Measurements from ENCODE around the gene GNB1L. TPM values are rescaled to one million over a fixed set of nuclear protein-coding genes. Genes with fewer than 3 reads are reported as not detected.
A peak's percentile ranks its signal among the peaks of the same experiment; 100 is the strongest.

The GNB1L gene
- polyA plus RNA-seq, 1 experiment, result 3.6 TPM

DNA sequence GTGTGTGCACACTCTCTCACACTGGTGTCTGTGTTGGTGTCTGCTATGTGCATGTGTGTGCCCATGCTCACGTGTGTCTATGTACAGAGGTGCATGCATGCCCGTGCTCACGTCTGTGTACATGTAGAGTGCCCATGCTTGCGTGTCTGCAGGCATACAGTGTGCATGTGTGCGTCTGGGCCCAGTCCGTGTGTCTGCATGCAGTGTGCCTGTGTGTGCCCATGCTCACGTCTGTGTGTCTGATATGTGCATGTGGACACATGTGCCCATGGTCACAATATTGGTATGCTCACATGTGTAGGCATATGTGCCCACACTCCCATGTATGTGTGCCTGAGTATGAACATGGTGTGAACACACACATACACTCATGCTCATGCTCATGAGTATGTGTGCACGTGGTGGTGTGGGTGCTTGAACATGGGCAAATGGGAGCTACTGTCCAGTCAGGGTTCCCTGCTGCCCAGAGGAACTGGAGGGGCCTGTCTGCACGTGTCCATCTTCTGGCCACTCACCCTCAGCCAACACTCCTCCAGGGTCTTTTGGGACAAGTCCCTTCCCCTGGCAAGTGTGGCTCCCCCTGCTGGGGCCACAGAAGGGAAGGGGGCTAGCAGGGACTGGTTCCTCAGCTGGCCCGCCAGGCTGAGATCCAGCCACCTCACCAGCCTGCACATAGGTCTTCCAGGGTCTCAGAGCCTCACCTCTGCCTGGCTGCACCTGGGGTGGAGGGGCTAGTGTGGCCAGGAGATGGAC, 101.4 kb downstream of the GNB1L start:
- 0 out of 2 replicates have a peak, but pooled peaks have one; percentile 4 for TF ChIP-seq CTCF (IDR thresholded peaks at IDR 0.05; ENCODE audit: insufficient read depth, low read depth, low read length)
- ChIA-PET POLR2A (no interaction called here), CTCF (interaction anchor here (0.8 to 2.8 kb wide), 3 partner anchors 17 to 45 kb away, joined by 3 to 9 read pairs (median 3); no protein-coding TSS in a partner anchor)
- Histone ChIP-seq H3K27me3 (ENCODE audit: control insufficient read depth, insufficient read depth, low read length) (peaks cover 37% of the 10 kb centered on the region), H3K36me3 (ENCODE audit: control insufficient read depth, insufficient read depth, low read length) (no peaks in the 10 kb centered on the region), H3K4me3 (ENCODE audit: low read depth, low read length) (no peak overlapping the region)
- no peak for DNase-seq (ENCODE audit: low read depth)

DNA sequence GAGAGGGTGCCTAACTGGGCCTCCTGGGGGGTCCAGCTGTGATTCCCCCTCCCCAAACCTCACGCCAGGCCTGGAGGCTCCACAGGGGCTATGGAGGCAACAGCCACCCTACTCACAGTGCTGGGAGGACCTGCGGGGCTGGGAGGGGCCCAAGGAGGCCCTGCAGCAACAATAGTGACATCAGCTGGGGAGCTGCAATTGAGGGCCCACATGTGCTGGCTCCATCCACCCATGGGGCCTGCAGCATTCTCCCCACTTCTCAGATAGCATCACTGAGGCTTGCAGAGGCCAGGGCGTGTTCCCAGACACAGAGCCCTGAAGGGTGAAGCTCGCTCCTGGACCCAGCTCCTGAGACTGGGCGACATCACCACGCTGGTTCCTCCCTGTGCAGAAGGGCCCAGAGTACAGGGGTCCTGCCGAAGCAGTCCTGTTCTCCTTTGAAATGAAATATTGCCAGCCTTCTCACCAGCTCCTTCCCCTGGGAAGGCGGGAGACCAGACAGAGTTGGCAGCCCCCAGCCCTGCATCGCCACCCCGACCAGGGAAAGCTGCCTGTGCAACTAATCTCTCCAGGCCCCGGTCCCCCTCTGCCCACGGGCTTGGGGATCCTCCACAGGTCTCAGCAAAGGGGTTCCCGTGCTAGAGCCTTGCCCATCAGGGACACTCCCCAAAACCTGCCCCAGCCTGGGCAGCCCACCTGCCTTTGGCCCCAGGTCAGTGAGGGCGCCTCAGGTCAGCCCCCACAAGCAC, 103.0 kb downstream of the GNB1L start:
- H3K27me3 ChIP-seq (ENCODE audit: control insufficient read depth, insufficient read depth, low read length), result peaks cover 28% of the 10 kb centered on the region
- TF ChIP-seq CTCF (IDR thresholded peaks at IDR 0.05; ENCODE audit: insufficient read depth, low read depth, low read length), result no peak
- H3K4me3 ChIP-seq (ENCODE audit: low read depth, low read length), result no peak overlapping the region
- CTCF ChIA-PET, result interaction anchor here (1.1 to 2.8 kb wide), 3 partner anchors 21 to 161 kb away, joined by 3 to 9 read pairs (median 3); no protein-coding TSS in a partner anchor
- POLR2A ChIA-PET, result interaction anchor here (0.6 kb wide), 1 partner anchor 9 kb away, joined by 3 read pairs; no protein-coding TSS in a partner anchor
- DNase-seq (ENCODE audit: low read depth), result no peak
- H3K36me3 ChIP-seq (ENCODE audit: control insufficient read depth, insufficient read depth, low read length), result no peaks in the 10 kb centered on the region

DNA sequence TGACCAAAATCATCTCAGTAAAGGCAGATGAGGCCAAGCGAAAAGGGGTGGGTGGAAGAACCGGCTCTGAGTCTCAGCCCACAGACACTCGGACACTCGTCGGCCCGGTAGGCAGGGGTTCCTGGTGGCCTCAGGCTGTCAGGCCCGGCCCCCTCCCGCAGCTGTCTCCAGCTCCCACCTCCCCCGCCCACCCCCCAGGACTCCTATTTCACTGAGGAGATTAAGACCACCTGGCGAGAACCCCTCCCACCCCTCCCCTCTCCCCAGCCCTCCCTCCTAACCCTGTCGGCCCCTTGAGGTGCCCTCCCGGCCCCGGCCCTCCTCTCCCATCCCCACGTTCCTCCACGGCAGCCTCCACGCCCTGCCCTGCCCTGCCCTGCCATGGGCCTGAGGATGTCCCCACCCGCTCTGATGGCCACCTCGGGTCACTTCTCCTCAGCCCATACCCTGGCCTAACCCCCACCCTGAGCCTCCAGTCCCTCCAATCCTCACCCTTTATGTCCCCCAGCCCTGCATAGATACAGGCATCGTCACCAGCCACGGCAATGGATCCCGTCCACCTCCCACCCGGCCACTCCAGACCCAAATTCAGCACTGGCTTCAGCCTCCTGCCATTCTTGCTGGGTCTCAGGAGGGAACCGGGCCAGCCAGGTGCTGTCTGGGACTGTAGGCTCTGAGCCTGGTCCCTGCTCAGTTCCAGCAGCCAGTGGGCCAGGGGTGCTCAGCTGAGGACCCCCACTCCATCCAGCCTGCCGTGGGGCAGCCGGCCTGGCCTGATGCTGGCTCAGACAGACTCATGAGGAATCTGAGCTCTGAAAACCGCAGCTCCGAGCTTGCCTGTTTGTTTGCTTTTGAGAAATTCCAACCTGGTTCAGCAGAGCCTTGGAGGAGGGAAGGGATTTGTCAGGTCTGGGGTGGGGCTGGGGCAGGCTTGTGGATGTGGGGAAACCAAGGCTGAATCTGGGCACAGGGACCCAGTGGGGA, 103.9 kb downstream of the GNB1L start:
- ChIA-PET CTCF (interaction anchor here (1.1 to 1.2 kb wide), 2 partner anchors 22 to 162 kb away, joined by 3 read pairs; no protein-coding TSS in a partner anchor), POLR2A (interaction anchor here (0.6 kb wide), 1 partner anchor 8 kb away, joined by 3 read pairs; no protein-coding TSS in a partner anchor)
- no peak for DNase-seq (ENCODE audit: low read depth)
- no peak for TF ChIP-seq CTCF (IDR thresholded peaks at IDR 0.05; ENCODE audit: insufficient read depth, low read depth, low read length)
- Histone ChIP-seq H3K36me3 (ENCODE audit: control insufficient read depth, insufficient read depth, low read length) (no peaks in the 10 kb centered on the region), H3K4me3 (ENCODE audit: low read depth, low read length) (no peak overlapping the region), H3K27me3 (ENCODE audit: control insufficient read depth, insufficient read depth, low read length) (peaks cover 22% of the 10 kb centered on the region)

DNA sequence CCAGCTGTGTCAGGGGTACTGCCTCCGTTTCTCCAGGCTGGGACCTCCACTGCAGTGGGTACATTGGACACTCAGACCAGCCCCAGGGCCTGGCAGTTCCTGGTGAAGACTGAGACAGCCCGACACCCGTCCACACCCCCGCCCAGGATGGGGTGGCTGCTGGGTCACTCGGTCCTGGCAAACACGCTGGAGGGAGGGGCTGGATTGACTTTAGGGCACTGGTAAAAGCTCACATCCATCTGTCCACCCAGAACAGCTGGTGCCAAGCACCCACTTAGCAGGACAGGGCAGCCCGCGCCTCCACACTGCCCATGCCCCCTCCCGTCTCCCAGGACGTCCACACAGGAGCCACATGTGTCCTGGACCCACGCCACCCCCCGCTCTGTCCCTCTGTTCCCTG, 104.8 kb downstream of the GNB1L start:
- TF ChIP-seq CTCF (IDR thresholded peaks at IDR 0.05; ENCODE audit: insufficient read depth, low read depth, low read length), result no peak
- Histone ChIP-seq H3K27me3 (ENCODE audit: control insufficient read depth, insufficient read depth, low read length) (peaks cover 20% of the 10 kb centered on the region), H3K36me3 (ENCODE audit: control insufficient read depth, insufficient read depth, low read length) (no peaks in the 10 kb centered on the region), H3K4me3 (ENCODE audit: low read depth, low read length) (no peak overlapping the region)
- ChIA-PET CTCF (interaction anchor here (0.7 kb wide), 1 partner anchor 8 kb away, joined by 3 read pairs; no protein-coding TSS in a partner anchor), POLR2A (no interaction called here)
- DNase-seq (ENCODE audit: low read depth), result no peak

Data from BJ (cell line).